Measurements from ENCODE around the gene SMPD1. TPM values are rescaled to one million over a fixed set of nuclear protein-coding genes. Genes with fewer than 3 reads are reported as not detected.

SMPD1 gene
- total RNA-seq, 1 experiment from 2014 or later = 2.8 TPM

GRCh38 chr11:6378640-6378989, 11.7 kb upstream of the SMPD1 start:
- TF ChIP-seq EZH2 (IDR thresholded peaks at IDR 0.05) (no peak), FOSL1 (IDR thresholded peaks at IDR 0.05; ENCODE audit: low read depth) (no peak), POLR2A (IDR thresholded peaks at IDR 0.05; ENCODE audit: borderline replicate concordance, extremely low read depth, insufficient read depth, insufficient read length) (no peak), JUND (IDR thresholded peaks at IDR 0.05) (no peak), EZH2phosphoT487 (IDR thresholded peaks at IDR 0.05; ENCODE audit: borderline replicate concordance) (no peak), ELF1 (IDR thresholded peaks at IDR 0.05; ENCODE audit: borderline replicate concordance, low read depth) (no peak), YY1 (IDR thresholded peaks at IDR 0.05; ENCODE audit: extremely low read depth, insufficient replicate concordance, low read depth, low read length) (no peak), ZFX (IDR thresholded peaks at IDR 0.05) (no peak), ZNF274 (IDR thresholded peaks at IDR 0.05; ENCODE audit: low read depth, low read length) (no peak), RAD21 (IDR thresholded peaks at IDR 0.05; ENCODE audit: low read depth) (no peak)
- TF ChIP-seq, protein P1, sequence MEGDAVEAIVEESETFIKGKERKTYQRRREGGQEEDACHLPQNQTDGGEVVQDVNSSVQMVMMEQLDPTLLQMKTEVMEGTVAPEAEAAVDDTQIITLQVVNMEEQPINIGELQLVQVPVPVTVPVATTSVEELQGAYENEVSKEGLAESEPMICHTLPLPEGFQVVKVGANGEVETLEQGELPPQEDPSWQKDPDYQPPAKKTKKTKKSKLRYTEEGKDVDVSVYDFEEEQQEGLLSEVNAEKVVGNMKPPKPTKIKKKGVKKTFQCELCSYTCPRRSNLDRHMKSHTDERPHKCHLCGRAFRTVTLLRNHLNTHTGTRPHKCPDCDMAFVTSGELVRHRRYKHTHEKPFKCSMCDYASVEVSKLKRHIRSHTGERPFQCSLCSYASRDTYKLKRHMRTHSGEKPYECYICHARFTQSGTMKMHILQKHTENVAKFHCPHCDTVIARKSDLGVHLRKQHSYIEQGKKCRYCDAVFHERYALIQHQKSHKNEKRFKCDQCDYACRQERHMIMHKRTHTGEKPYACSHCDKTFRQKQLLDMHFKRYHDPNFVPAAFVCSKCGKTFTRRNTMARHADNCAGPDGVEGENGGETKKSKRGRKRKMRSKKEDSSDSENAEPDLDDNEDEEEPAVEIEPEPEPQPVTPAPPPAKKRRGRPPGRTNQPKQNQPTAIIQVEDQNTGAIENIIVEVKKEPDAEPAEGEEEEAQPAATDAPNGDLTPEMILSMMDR (IDR thresholded peaks at IDR 0.05 in 2 of 3, conservative IDR thresholded peaks at IDR 0.05 in 1 of 3; ENCODE audit: borderline replicate concordance in 1 of 3, insufficient read depth in 1 of 3, low read depth in 2 of 3, low read length in 2 of 3) = no peak
- DNase-seq (ENCODE audit: low read depth, low spot score) = no peak
- intact Hi-C loops (cut with micrococcal nuclease) = loop anchor here (5.0 kb wide), 2 partner anchors 289 to 379 kb away; no protein-coding TSS in a partner anchor
- no peak overlapping the region for H3K9ac ChIP-seq (ENCODE audit: low read length)
- no peaks in the 10 kb centered on the region for H3K9me3 ChIP-seq (ENCODE audit: control insufficient read depth in 1 of 2, insufficient read depth in 1 of 2, low read depth in 1 of 2, low read length in 2 of 2)
- no peak for ATAC-seq
- H3K9me2 ChIP-seq (ENCODE audit: insufficient read depth) = no peaks in the 10 kb centered on the region
- no peak overlapping the region for H2AFZ ChIP-seq (ENCODE audit: low read depth, low read length, poor library complexity, severe bottlenecking)
- H3K79me2 ChIP-seq (ENCODE audit: insufficient read depth, low read length) = no peaks in the 10 kb centered on the region
- no peaks in the 10 kb centered on the region for H3K36me3 ChIP-seq (ENCODE audit: control insufficient read depth in 1 of 2, insufficient read depth in 2 of 2, low read length in 2 of 2)
- no peak overlapping the region for H3K4me3 ChIP-seq (replicated peaks in 1 of 2; ENCODE audit: low read depth in 1 of 2, low read length in 2 of 2)
- peaks cover 0 to 4% of the 10 kb centered on the region in 2 experiments; a peak in 1 of 4 replicates for H3K4me1 ChIP-seq (ENCODE audit: control insufficient read depth in 1 of 2, insufficient read depth in 2 of 2, low read length in 2 of 2)
- no TSS peak for BruUV-seq (replicated peaks)
- no peak overlapping the region for H3K4me2 ChIP-seq (ENCODE audit: low read length)
- POLR2A ChIA-PET = interaction anchor here (0.7 to 1.2 kb wide), 4 partner anchors 65 to 241 kb away, joined by 3 to 6 read pairs (median 3); partner anchors contain the start of genes ARFIP2, TIMM10B and TPP1
- no peaks in the 10 kb centered on the region for H4K20me1 ChIP-seq (ENCODE audit: insufficient read depth)
- H3K27ac ChIP-seq (ENCODE audit: low read depth, low read length) = no peak overlapping the region
- H3K27me3 ChIP-seq (ENCODE audit: insufficient read depth, low read length) = no peaks in the 10 kb centered on the region
- RAD21 ChIA-PET (ENCODE audit: low non-redundant PET in 1 of 2, low total read pairs in 2 of 2, uncharacterized antibody in 2 of 2, unreplicated experiment in 2 of 2) = interaction anchor here (0.6 to 2.0 kb wide), 11 partner anchors 41 to 328 kb away, joined by 3 to 21 read pairs (median 4); partner anchors contain the start of genes APBB1 (in 1 of the 2) and TRIM3 (in 1 of the 2)
- CTCF ChIA-PET = interaction anchor here (0.6 to 5.7 kb wide), 43 partner anchors 9 to 1721 kb away, joined by 3 to 98 read pairs (median 6); partner anchors contain the start of genes APBB1, ARFIP2, MRPL17 and SMPD1

Data from HCT116 (cell line).